SK-N-SH (cell line): ENCODE results near the gene SARDH. TPM values are rescaled to one million over a fixed set of nuclear protein-coding genes. Genes with fewer than 3 reads are reported as not detected.

ENCODE experiments used
- CTCF ChIA-PET: fragments of 300-600, 350-600 bp; formaldehyde crosslinking; extraction: SDS; loops from one replicate; lab custom pipeline; 2021; lab: Yijun Ruan, JAX
- POLR2A ChIA-PET: fragments of 350-600 bp; sonication (Branson Sonifier 250); formaldehyde crosslinking; extraction: SDS; loops from one replicate; lab custom pipeline; 2020; ENCODE audit warnings: antibody characterized with exemption, inconsistent platforms; lab: Yijun Ruan, JAX
- DNase-seq: peaks from one replicate; pipeline ENCODE4 v3.0.0; 2012
- H2AFZ ChIP-seq: fragments of 200-600 bp; sonication (generic); 2 replicates; pipeline ENCODE4 v1.8.1; 2016; ENCODE audit warnings: antibody characterized with exemption, mild to moderate bottlenecking, low read depth
- H3F3A ChIP-seq: fragments of 200-600 bp; sonication (generic); replicated peaks from 2 replicates; pipeline ENCODE3; 2016; ENCODE audit warnings: antibody characterized with exemption, mild to moderate bottlenecking; ENCODE audit not compliant: insufficient read depth
- H3K27ac ChIP-seq, 2 experiments: fragments of 200-500 bp in 1 of 2; fragments of 200-600 bp in 1 of 2; sonication (Bioruptor generic) in 1 of 2; sonication (generic), shearing (Covaris generic) in 1 of 2; 2 replicates each; pipeline versions ENCODE4 v1.5.1 to v1.6.1; 2014 to 2016; ENCODE audit warnings: low read depth in 2 of 2, inconsistent platforms in 1 of 2, low read length in 1 of 2, mild to moderate bottlenecking in 1 of 2, mixed read lengths in 1 of 2
- H3K27me3 ChIP-seq: fragments of 200-600 bp; sonication (generic), shearing (Covaris generic); 2 replicates; pipeline ENCODE4 v1.6.1; 2016; ENCODE audit warnings: mixed run types; ENCODE audit not compliant: insufficient read depth
- H3K36me3 ChIP-seq, 2 experiments: fragments of 200-500 bp in 1 of 2; fragments of 200-600 bp in 1 of 2; sonication (Bioruptor generic) in 1 of 2; sonication (generic) in 1 of 2; replicated peaks in 1 of 2; 2 replicates each; pipeline versions ENCODE3 to v1.5.1; 2014 to 2016; ENCODE audit warnings: low read length in 1 of 2, mild to moderate bottlenecking in 1 of 2; ENCODE audit not compliant: insufficient read depth in 2 of 2, control insufficient read depth in 1 of 2
- H3K4me1 ChIP-seq, 2 experiments: fragments of 200-500 bp in 1 of 2; fragments of 200-600 bp in 1 of 2; sonication (Bioruptor generic) in 1 of 2; sonication (generic), shearing (Covaris generic) in 1 of 2; 2 replicates each; pipeline versions ENCODE4 v1.5.1 to v1.6.1; 2014 to 2016; ENCODE audit warnings: low read depth in 1 of 2, low read length in 1 of 2, mixed run types in 1 of 2; ENCODE audit not compliant: insufficient read depth in 2 of 2, control insufficient read depth in 1 of 2
- H3K4me2 ChIP-seq: fragments of 200-600 bp; sonication (generic), shearing (Covaris generic); 2 replicates; pipeline ENCODE4 v1.6.1; 2017; ENCODE audit warnings: mixed run types
- H3K4me3 ChIP-seq, 2 experiments: fragments of 200-500 bp in 1 of 2; fragments of 200-600 bp in 1 of 2; sonication (Bioruptor generic) in 1 of 2; sonication (generic), shearing (Covaris generic) in 1 of 2; 2 replicates each; pipeline versions ENCODE4 v1.5.1 to v1.8.1; 2014 to 2016; ENCODE audit warnings: low read depth in 2 of 2, inconsistent platforms in 1 of 2, low read length in 1 of 2, mild to moderate bottlenecking in 1 of 2, mixed read lengths in 1 of 2, moderate library complexity in 1 of 2
- H3K79me2 ChIP-seq: fragments of 200-600 bp; sonication (generic); 2 replicates; pipeline ENCODE4 v1.8.1; 2017; ENCODE audit warnings: mild to moderate bottlenecking; ENCODE audit not compliant: insufficient read depth
- H3K9ac ChIP-seq: fragments of 200-600 bp; sonication (generic); 2 replicates; pipeline ENCODE4 v1.6.1; 2017; ENCODE audit warnings: mixed run types
- H3K9me2 ChIP-seq: fragments of 200-600 bp; sonication (generic); 2 replicates; pipeline ENCODE4 v1.6.1; 2017; ENCODE audit warnings: mixed run types
- H3K9me3 ChIP-seq: fragments of 200-600 bp; sonication (generic); 2 replicates; pipeline ENCODE4 v1.6.1; 2017; ENCODE audit warnings: mixed run types, mild to moderate bottlenecking, moderate library complexity
- H4K20me1 ChIP-seq: fragments of 200-600 bp; sonication (generic); 2 replicates; pipeline ENCODE4 v1.6.1; 2017; ENCODE audit warnings: mild to moderate bottlenecking, mixed run types; ENCODE audit not compliant: insufficient read depth
- ELF1 ChIP-seq: IDR thresholded peaks from 2 replicates; pipeline ENCODE4 v1.4.0; 2012
- FOXJ3 ChIP-seq: sonication (generic); formaldehyde crosslinking; IDR thresholded peaks from 2 replicates; pipeline ENCODE4 v1.5.1; 2020; ENCODE audit warnings: mild to moderate bottlenecking, missing genetic modification reagents
- FOXM1 ChIP-seq: IDR thresholded peaks from 2 replicates; pipeline ENCODE4 v1.4.0; 2012; ENCODE audit warnings: low read depth, mild to moderate bottlenecking
- GATA2 ChIP-seq: sonication (generic); formaldehyde crosslinking; IDR thresholded peaks from 2 replicates; pipeline ENCODE4 v1.5.0; 2020; ENCODE audit warnings: mild to moderate bottlenecking, missing genetic modification reagents
- IRF3 ChIP-seq: fragments of 150-350 bp; IDR thresholded peaks from 2 replicates; pipeline ENCODE4 v1.6.1; 2016; ENCODE audit warnings: mild to moderate bottlenecking, low read depth, low read length
- JUND ChIP-seq: IDR thresholded peaks from 2 replicates; pipeline ENCODE4 v1.4.0; 2012
- MAX ChIP-seq: IDR thresholded peaks from 2 replicates; pipeline ENCODE4 v1.4.0; 2012; ENCODE audit warnings: low read depth
- MEF2A ChIP-seq: IDR thresholded peaks from 2 replicates; pipeline ENCODE4 v1.4.0; 2012; ENCODE audit warnings: low read depth, borderline replicate concordance
- MXI1 ChIP-seq: IDR thresholded peaks from 2 replicates; pipeline ENCODE4 v1.6.1; 2012; ENCODE audit warnings: mild to moderate bottlenecking, low read depth, low read length, improper control_type of control experiment
- NFIC ChIP-seq: IDR thresholded peaks from 2 replicates; pipeline ENCODE4 v1.4.0; 2012; ENCODE audit warnings: borderline replicate concordance
- NRF1 ChIP-seq: IDR thresholded peaks from 2 replicates; pipeline ENCODE4 v1.6.1; 2012; ENCODE audit warnings: low read depth, mild to moderate bottlenecking, low read length
- PBX3 ChIP-seq: IDR thresholded peaks from 2 replicates; pipeline ENCODE4; 2012
- RAD21 ChIP-seq: IDR thresholded peaks from 2 replicates; pipeline ENCODE4 v1.6.1; 2012; ENCODE audit warnings: mild to moderate bottlenecking, low read length
- REST ChIP-seq: IDR thresholded peaks from 2 replicates; pipeline ENCODE4 v1.6.1; 2012; ENCODE audit warnings: mild to moderate bottlenecking, low read depth, low read length, moderate library complexity
- RFX5 ChIP-seq: IDR thresholded peaks from 2 replicates; pipeline ENCODE4 v1.6.1; 2012; ENCODE audit warnings: mild to moderate bottlenecking, improper control_type of control experiment, low read length
- RXRA ChIP-seq: IDR thresholded peaks from 2 replicates; pipeline ENCODE4 v1.4.0; 2012; ENCODE audit warnings: low read depth, mild to moderate bottlenecking, borderline replicate concordance
- SMC3 ChIP-seq: IDR thresholded peaks from 2 replicates; pipeline ENCODE4 v1.6.1; 2012; ENCODE audit warnings: low read depth, low read length, improper control_type of control experiment
- TAF1 ChIP-seq: IDR thresholded peaks from 2 replicates; pipeline ENCODE4 v1.6.1; 2012; ENCODE audit warnings: low read depth, mild to moderate bottlenecking, low read length, moderate library complexity, borderline replicate concordance
- TCF12 ChIP-seq: IDR thresholded peaks from 2 replicates; pipeline ENCODE4 v1.4.0; 2012
- TEAD4 ChIP-seq: IDR thresholded peaks from 2 replicates; pipeline ENCODE4 v1.4.0; 2012; ENCODE audit warnings: mild to moderate bottlenecking, borderline replicate concordance; ENCODE audit not compliant: insufficient read depth
- YY1 ChIP-seq: IDR thresholded peaks from 2 replicates; pipeline ENCODE4 v1.4.0; 2012; ENCODE audit warnings: low read depth, mild to moderate bottlenecking
- WGBS: methylation state at CpG from one replicate; pipeline ENCODE4 v1.1.6; 2017; ENCODE audit warnings: low lambda C conversion rate; 5-methylcytosine and 5-hydroxymethylcytosine counted together
- polyA plus RNA-seq, 3 experiments: library from polyadenylated mRNA; depleted of rRNA; stranded (reverse); fragments of >200 nt; gene quantifications; 2 replicates each; pipeline ENCODE4 v1.2.3, GENCODE V29; 2012

SARDH gene
- polyA plus RNA-seq, 1 of the 3 experiments (the other 2 are of a cell fraction), result 5.9 TPM

- ChIA-PET CTCF (interaction anchor here (1.0 to 2.2 kb wide), 4 partner anchors 12 to 42 kb away, joined by 3 to 6 read pairs (median 3); no protein-coding TSS in a partner anchor), POLR2A (no interaction called here)
- 80% methylated on average over 9 of the region's 17 CpGs for WGBS
Observed at GRCh38 chr9:133684936-133685361, 53.2 kb downstream of the SARDH start.

GRCh38 chr9:133684121-133684935, 53.8 kb downstream of the SARDH start:
- CTCF ChIA-PET, result interaction anchor here (0.7 to 2.2 kb wide), 8 partner anchors 11 to 96 kb away, joined by 3 to 15 read pairs (median 3); no protein-coding TSS in a partner anchor
- H3K79me2 ChIP-seq, result no peaks in the 10 kb centered on the region
- no peak for TF ChIP-seq ELF1
- no peak for TF ChIP-seq JUND
- TF ChIP-seq MAX, result no peak
- no peak for TF ChIP-seq YY1
- no peak for TF ChIP-seq REST
- no peak for TF ChIP-seq RXRA
- no peak for TF ChIP-seq GATA2 (CRISPR knock-in tag)
- TF ChIP-seq MXI1, result no peak
- TF ChIP-seq NRF1, result no peak

More at GRCh38 chr9:133684936-133685361, 53.2 kb downstream of the SARDH start:
- H3K79me2 ChIP-seq, result no peaks in the 10 kb centered on the region
- no peaks in the 10 kb centered on the region for H4K20me1 ChIP-seq
- H3K9me2 ChIP-seq, result no peaks in the 10 kb centered on the region
- no peaks in the 10 kb centered on the region for H3F3A ChIP-seq
- peaks cover 0 to 65% of the 10 kb centered on the region in 2 experiments; a peak in 2 of 4 replicates for H3K4me1 ChIP-seq
- no peak overlapping the region for H3K4me3 ChIP-seq
- no peak overlapping the region for H3K4me2 ChIP-seq
- peak overlapping the region in 1 of 2 experiments; percentile 97; a peak in 2 of 4 replicates for H3K27ac ChIP-seq
- H3K27me3 ChIP-seq, result no peaks in the 10 kb centered on the region
- H3K9me3 ChIP-seq, result no peaks in the 10 kb centered on the region
- no peak overlapping the region for H2AFZ ChIP-seq
- TF ChIP-seq TEAD4 (no peak), RFX5 (no peak), FOXJ3 (CRISPR knock-in tag) (no peak), SMC3 (no peak), MEF2A (no peak), TCF12 (no peak), FOXM1 (no peak), PBX3 (no peak), NFIC (no peak), IRF3 (no peak), JUND (no peak), MAX (no peak), NRF1 (no peak), RAD21 (no peak), TAF1 (no peak)
- no peak overlapping the region for H3K9ac ChIP-seq
- DNase-seq, result no peak
- H3K36me3 ChIP-seq, result no peaks in the 10 kb centered on the region

More at GRCh38 chr9:133684121-133684935, 53.8 kb downstream of the SARDH start:
- Histone ChIP-seq H3K9ac (no peak overlapping the region), H3F3A (no peaks in the 10 kb centered on the region), H3K4me2 (no peak overlapping the region), H3K27ac (peak overlapping the region in 1 of 2 experiments; percentile 97; a peak in 2 of 4 replicates), H3K4me1 (peaks cover 0 to 65% of the 10 kb centered on the region in 2 experiments; a peak in 2 of 4 replicates), H3K36me3 (no peaks in the 10 kb centered on the region), H3K27me3 (no peaks in the 10 kb centered on the region), H3K9me3 (no peaks in the 10 kb centered on the region), H3K9me2 (no peaks in the 10 kb centered on the region), H3K4me3 (no peak overlapping the region), H4K20me1 (no peaks in the 10 kb centered on the region), H2AFZ (no peak overlapping the region)
- POLR2A ChIA-PET, result interaction anchor here (0.7 to 2.1 kb wide), 7 partner anchors 19 to 54 kb away, joined by 3 to 10 read pairs (median 6); partner anchors contain the start of genes DBH and SARDH
- DNase-seq, result no peak
- WGBS, result 72% methylated on average over 15 of the region's 26 CpGs
